ENCODE measurements around the gene GBP2.

DNA sequence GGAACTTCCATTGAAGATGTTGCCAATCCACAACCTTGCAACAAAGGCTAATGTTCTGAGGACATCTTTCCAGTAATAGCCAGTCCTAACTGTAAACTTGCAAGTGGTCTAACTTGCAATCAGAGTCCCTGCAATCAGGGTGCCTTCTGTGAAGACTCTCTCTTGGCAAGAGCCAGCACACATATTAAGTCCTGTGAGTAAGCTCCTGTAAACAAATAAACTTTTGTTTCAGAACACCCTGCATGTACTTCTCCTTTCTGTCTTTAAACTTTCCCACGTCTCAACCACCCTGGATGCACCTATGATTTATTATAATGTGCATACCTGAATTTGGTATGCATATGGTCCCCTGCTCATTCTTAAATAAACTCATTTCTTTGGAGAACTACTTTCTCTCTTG is 40.8 kb upstream of the GBP2 start:
- TF ChIP-seq, protein P1, sequence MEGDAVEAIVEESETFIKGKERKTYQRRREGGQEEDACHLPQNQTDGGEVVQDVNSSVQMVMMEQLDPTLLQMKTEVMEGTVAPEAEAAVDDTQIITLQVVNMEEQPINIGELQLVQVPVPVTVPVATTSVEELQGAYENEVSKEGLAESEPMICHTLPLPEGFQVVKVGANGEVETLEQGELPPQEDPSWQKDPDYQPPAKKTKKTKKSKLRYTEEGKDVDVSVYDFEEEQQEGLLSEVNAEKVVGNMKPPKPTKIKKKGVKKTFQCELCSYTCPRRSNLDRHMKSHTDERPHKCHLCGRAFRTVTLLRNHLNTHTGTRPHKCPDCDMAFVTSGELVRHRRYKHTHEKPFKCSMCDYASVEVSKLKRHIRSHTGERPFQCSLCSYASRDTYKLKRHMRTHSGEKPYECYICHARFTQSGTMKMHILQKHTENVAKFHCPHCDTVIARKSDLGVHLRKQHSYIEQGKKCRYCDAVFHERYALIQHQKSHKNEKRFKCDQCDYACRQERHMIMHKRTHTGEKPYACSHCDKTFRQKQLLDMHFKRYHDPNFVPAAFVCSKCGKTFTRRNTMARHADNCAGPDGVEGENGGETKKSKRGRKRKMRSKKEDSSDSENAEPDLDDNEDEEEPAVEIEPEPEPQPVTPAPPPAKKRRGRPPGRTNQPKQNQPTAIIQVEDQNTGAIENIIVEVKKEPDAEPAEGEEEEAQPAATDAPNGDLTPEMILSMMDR (IDR thresholded peaks at IDR 0.05), result no peak
- TF ChIP-seq POLR2A (IDR thresholded peaks at IDR 0.05), result no peak
